HepG2 (cell line): ENCODE results near the gene SAMD14. TPM values are rescaled to one million over a fixed set of nuclear protein-coding genes. Genes with fewer than 3 reads are reported as not detected.

Source experiments
- ARID3A ChIP-seq: IDR thresholded peaks from 2 replicates; pipeline ENCODE4 v1.6.1; 2012; ENCODE audit warnings: low read depth, low read length, improper control_type of control experiment
- DMAP1 ChIP-seq: IDR thresholded peaks from 2 replicates; pipeline ENCODE4 v1.6.1; 2016
- IRF1 ChIP-seq: sonication (generic); formaldehyde crosslinking; IDR thresholded peaks from 2 replicates; pipeline ENCODE4 v1.4.0; 2020; ENCODE audit warnings: low read depth, mild to moderate bottlenecking, missing genetic modification reagents
- KLF12 ChIP-seq: sonication (generic); formaldehyde crosslinking; IDR thresholded peaks from 2 replicates; pipeline ENCODE4 v1.4.0; 2020; ENCODE audit warnings: missing genetic modification reagents, borderline replicate concordance
- MTERF4 ChIP-seq: sonication (generic); formaldehyde crosslinking; IDR thresholded peaks from 2 replicates; pipeline ENCODE4 v1.8.0; 2023; ENCODE audit warnings: mild to moderate bottlenecking, missing genetic modification reagents
- MTF2 ChIP-seq: sonication (generic); formaldehyde crosslinking; IDR thresholded peaks from 2 replicates; pipeline ENCODE4 v1.5.0; 2020; ENCODE audit warnings: missing genetic modification reagents, borderline replicate concordance
- NR1H2 ChIP-seq: sonication (generic); formaldehyde crosslinking; IDR thresholded peaks from 2 replicates; pipeline ENCODE4 v1.8.1; 2022; ENCODE audit warnings: low read depth, missing genetic modification reagents, borderline replicate concordance
- PCBP2 ChIP-seq: fragments of 200-400 bp; formaldehyde crosslinking; optimal IDR thresholded peaks from 2 replicates; pipeline ENCODE3; 2018; ENCODE audit warnings: low read length, low read depth; ENCODE audit not compliant: poor library complexity, severe bottlenecking
- RBM22 ChIP-seq: fragments of 200-400 bp; formaldehyde crosslinking; optimal IDR thresholded peaks from 2 replicates; pipeline ENCODE3; 2017; ENCODE audit warnings: mild to moderate bottlenecking, low read length, moderate library complexity
- SATB2 ChIP-seq: sonication (generic); formaldehyde crosslinking; IDR thresholded peaks from 2 replicates; pipeline ENCODE4 v1.5.0; 2020; ENCODE audit warnings: missing genetic modification reagents
- ZHX2 ChIP-seq, 2 experiments: sonication (generic) in 1 of 2; formaldehyde crosslinking in 1 of 2; IDR thresholded peaks; 2 replicates each; pipeline versions ENCODE4 v1.6.1 to v1.9.0; 2014 to 2022; ENCODE audit warnings: antibody characterized with exemption in 1 of 2, borderline replicate concordance in 1 of 2, inconsistent platforms in 1 of 2, low read depth in 1 of 2, missing genetic modification reagents in 1 of 2
- ZNF274 ChIP-seq: sonication (generic); formaldehyde crosslinking; IDR thresholded peaks from 2 replicates; pipeline ENCODE4 v1.5.1; 2020; ENCODE audit warnings: mild to moderate bottlenecking, missing genetic modification reagents
- ZNF280B ChIP-seq: sonication (generic); formaldehyde crosslinking; IDR thresholded peaks from 2 replicates; pipeline ENCODE4 v1.5.0; 2020; ENCODE audit warnings: missing genetic modification reagents, mild to moderate bottlenecking, borderline replicate concordance
- ZNF563 ChIP-seq: sonication (generic); formaldehyde crosslinking; IDR thresholded peaks from 2 replicates; pipeline ENCODE4 v1.8.0; 2022; ENCODE audit warnings: mild to moderate bottlenecking, moderate library complexity, missing genetic modification reagents
- ZNF772 ChIP-seq: sonication (generic); formaldehyde crosslinking; IDR thresholded peaks from 2 replicates; pipeline ENCODE4 v1.5.0; 2020; ENCODE audit warnings: mild to moderate bottlenecking, missing genetic modification reagents
- ZNF776 ChIP-seq: sonication (generic); formaldehyde crosslinking; IDR thresholded peaks from 2 replicates; pipeline ENCODE4 v1.4.0; 2020; ENCODE audit warnings: mild to moderate bottlenecking, missing genetic modification reagents
- polyA plus RNA-seq, 8 experiments: library from polyadenylated mRNA; depleted of rRNA in 3 of 8; stranded (reverse) in 7 of 8; unstranded in 1 of 8; fragments of >200 nt; fragmentation: Illumina TruSeq in 4 of 8; extraction: Trizol in 4 of 8; gene quantifications; 2 replicates each; pipeline versions ENCODE4 v1.2.1 to v1.2.3, GENCODE V29; 2011 to 2016; ENCODE audit warnings: low read depth in 4 of 8, missing spikeins in 1 of 8, mixed read lengths in 1 of 8; ENCODE audit not compliant: insufficient read depth in 1 of 8
- total RNA-seq, 5 experiments: library from RNA; depleted of rRNA; stranded (reverse); fragments of >200 nt; fragmentation: Illumina TruSeq; extraction: Trizol; gene quantifications; 2 replicates each; pipeline ENCODE4 v1.2.3, GENCODE V29; 2016; ENCODE audit warnings: low read depth in 1 of 5

Gene SAMD14
- total and polyA plus RNA-seq, 2 of the 13 experiments (the other 11 are each of a cell fraction or from before 2014, with no cell fraction given): 0.07 to 0.22 TPM

- TF ChIP-seq ZHX2 (IDR thresholded peaks at IDR 0.05; ENCODE audit: low read depth): peak; percentile 38; the same call in 1 of the 2 replicates
- no peak for TF ChIP-seq ZHX2 (CRISPR knock-in tag; IDR thresholded peaks at IDR 0.05; ENCODE audit: borderline replicate concordance)
- peak; percentile 29; the same call in 1 of the 2 replicates for TF ChIP-seq DMAP1 (CRISPR knock-in tag)
- TF ChIP-seq ZNF274 (CRISPR knock-in tag): peak; percentile 88
- TF ChIP-seq ZNF563 (CRISPR knock-in tag): peak; percentile 52; the same call in 1 of the 2 replicates
- TF ChIP-seq PCBP2: no peak
- peak; percentile 51; the same call in 1 of the 2 replicates for TF ChIP-seq ZNF776
- no peak for TF ChIP-seq RBM22
- TF ChIP-seq MTF2 (CRISPR knock-in tag): peak; percentile 90
- TF ChIP-seq ZNF280B (CRISPR knock-in tag): no peak
- no peak for TF ChIP-seq NR1H2
- no peak for TF ChIP-seq SATB2 (CRISPR knock-in tag)
- no peak for TF ChIP-seq ZNF772 (CRISPR knock-in tag)
- TF ChIP-seq MTERF4: peak; percentile 92
- TF ChIP-seq ARID3A: no peak
- TF ChIP-seq IRF1 (CRISPR knock-in tag): no peak
- no peak for TF ChIP-seq KLF12 (CRISPR knock-in tag)
Measured at GRCh38 chr17:50161023-50161910, 31.3 kb upstream of the SAMD14 start (continued).
